H9 (cell line): ENCODE results near the gene WDR7. TPM values are rescaled to one million over a fixed set of nuclear protein-coding genes. Genes with fewer than 3 reads are reported as not detected.
A peak's percentile ranks its signal among the peaks of the same experiment; 100 is the strongest.

Source experiments
- DNase-seq: peaks from one replicate; pipeline ENCODE4 v3.0.0-alpha.2; 2017
- H2AFZ ChIP-seq: one replicate; pipeline ENCODE4 v1.6.1; 2013; ENCODE audit warnings: mild to moderate bottlenecking, low read length, control low read depth, moderate library complexity
- H2AK5ac ChIP-seq: 2 replicates; pipeline ENCODE4 v1.6.1; 2013; ENCODE audit warnings: low read length, control low read depth, mixed read lengths; ENCODE audit not compliant: insufficient read length
- H2BK120ac ChIP-seq: one replicate; pipeline ENCODE4 v1.6.1; 2013; ENCODE audit warnings: low read depth, mild to moderate bottlenecking, low read length, control low read depth, inconsistent platforms; ENCODE audit not compliant: poor library complexity, severe bottlenecking
- H2BK12ac ChIP-seq: 2 replicates; pipeline ENCODE4 v1.6.1; 2013; ENCODE audit warnings: low read length, control low read depth, mixed read lengths, low read depth; ENCODE audit not compliant: insufficient read length
- H2BK15ac ChIP-seq: 2 replicates; pipeline ENCODE4 v1.6.1; 2013; ENCODE audit warnings: low read depth, low read length, control low read depth
- H2BK20ac ChIP-seq: one replicate; pipeline ENCODE4 v1.6.1; 2013; ENCODE audit warnings: low read depth, mild to moderate bottlenecking, low read length, control low read depth, inconsistent platforms; ENCODE audit not compliant: poor library complexity, severe bottlenecking
- H2BK5ac ChIP-seq: 2 replicates; pipeline ENCODE4 v1.6.1; 2013; ENCODE audit warnings: low read length, control low read depth, mixed read lengths; ENCODE audit not compliant: insufficient read length
- H3K14ac ChIP-seq: 2 replicates; pipeline ENCODE4 v1.6.1; 2013; ENCODE audit warnings: low read length, control low read depth; ENCODE audit not compliant: insufficient read depth
- H3K18ac ChIP-seq: 2 replicates; pipeline ENCODE4 v1.6.1; 2013; ENCODE audit warnings: low read depth, mild to moderate bottlenecking, mixed read lengths, low read length, control low read depth; ENCODE audit not compliant: insufficient read length
- H3K23ac ChIP-seq: 2 replicates; pipeline ENCODE4 v1.6.1; 2013; ENCODE audit warnings: low read length, control low read depth, mixed read lengths, low read depth; ENCODE audit not compliant: insufficient read length
- H3K23me2 ChIP-seq: 2 replicates; pipeline ENCODE4 v1.6.1; 2013; ENCODE audit warnings: low read depth, mild to moderate bottlenecking, mixed read lengths, low read length, control low read depth; ENCODE audit not compliant: insufficient read length, poor library complexity, severe bottlenecking
- H3K27ac ChIP-seq: 2 replicates; pipeline ENCODE4 v1.5.1; 2013; ENCODE audit warnings: low read length, control low read depth, mixed read lengths, low read depth; ENCODE audit not compliant: insufficient read length
- H3K27me3 ChIP-seq: 2 replicates; pipeline ENCODE4 v1.6.1; 2013; ENCODE audit warnings: low read length, control low read depth, inconsistent platforms; ENCODE audit not compliant: insufficient read depth
- H3K4ac ChIP-seq: 2 replicates; pipeline ENCODE4 v1.6.1; 2013; ENCODE audit warnings: low read depth, mild to moderate bottlenecking, control low read depth, inconsistent platforms, low read length, moderate library complexity
- H3K4me1 ChIP-seq: 2 replicates; pipeline ENCODE4 v1.6.1; 2013; ENCODE audit warnings: low read length, control low read depth, inconsistent platforms; ENCODE audit not compliant: insufficient read depth
- H3K4me2 ChIP-seq: 2 replicates; pipeline ENCODE4 v1.6.1; 2013; ENCODE audit warnings: low read length, control low read depth, mixed read lengths; ENCODE audit not compliant: insufficient read length, insufficient read depth
- H3K56ac ChIP-seq: 2 replicates; pipeline ENCODE4 v1.6.1; 2013; ENCODE audit warnings: low read depth, mild to moderate bottlenecking, mixed read lengths, low read length, control low read depth; ENCODE audit not compliant: insufficient read length
- H3K79me1 ChIP-seq: 2 replicates; pipeline ENCODE4 v1.6.1; 2013; ENCODE audit warnings: low read depth, mild to moderate bottlenecking, moderate library complexity, low read length, control low read depth, inconsistent platforms; ENCODE audit not compliant: insufficient read depth, poor library complexity, severe bottlenecking
- H3K79me2 ChIP-seq: 2 replicates; pipeline ENCODE4 v1.6.1; 2013; ENCODE audit warnings: low read length, control low read depth, inconsistent platforms; ENCODE audit not compliant: insufficient read depth
- H3K9ac ChIP-seq: 2 replicates; pipeline ENCODE4 v1.6.1; 2013; ENCODE audit warnings: low read length, control low read depth, mixed read lengths; ENCODE audit not compliant: insufficient read length; ENCODE audit errors: extremely low read depth
- H3K9me3 ChIP-seq: one replicate; pipeline ENCODE4 v1.6.1; 2013; ENCODE audit warnings: low read depth, low read length, inconsistent platforms; ENCODE audit not compliant: control insufficient read depth
- H3T11ph ChIP-seq: one replicate; pipeline ENCODE4 v1.6.1; 2013; ENCODE audit warnings: mild to moderate bottlenecking, low read length, control low read depth, inconsistent platforms
- H4K20me1 ChIP-seq: one replicate; pipeline ENCODE4 v1.6.1; 2013; ENCODE audit not compliant: control insufficient read depth, insufficient read length, insufficient read depth
- H4K5ac ChIP-seq: 2 replicates; pipeline ENCODE4 v1.6.1; 2013; ENCODE audit warnings: low read depth, mild to moderate bottlenecking, mixed read lengths, low read length, control low read depth; ENCODE audit not compliant: insufficient read length
- H4K8ac ChIP-seq: replicated peaks from 2 replicates; pipeline ENCODE4 v1.6.1; 2013; ENCODE audit warnings: low read length, control low read depth, mixed read lengths, low read depth; ENCODE audit not compliant: insufficient read length
- H4K91ac ChIP-seq: 2 replicates; pipeline ENCODE4 v1.6.1; 2013; ENCODE audit warnings: low read depth, mild to moderate bottlenecking, moderate library complexity, mixed read lengths, low read length, control low read depth; ENCODE audit not compliant: insufficient read length
- H3K27ac Mint-ChIP-seq, 3 experiments: 2 replicates in 2 of 3; 3 replicates in 1 of 3; pipeline ENCODE4 v1.8.0; 2020 to 2021; ENCODE audit warnings: mixed read lengths in 3 of 3, mild to moderate bottlenecking in 1 of 3, moderate library complexity in 1 of 3
- H3K27me3 Mint-ChIP-seq: 2 replicates; pipeline ENCODE4 v1.8.0; 2021; ENCODE audit warnings: low read depth, mild to moderate bottlenecking, moderate library complexity, mixed read lengths
- H3K36me3 Mint-ChIP-seq, 3 experiments: 2 replicates in 2 of 3; 3 replicates in 1 of 3; pipeline ENCODE4 v1.8.0; 2020 to 2021; ENCODE audit warnings: low read depth in 3 of 3, mixed read lengths in 3 of 3; ENCODE audit not compliant: insufficient read depth in 1 of 3
- H3K4me1 Mint-ChIP-seq, 2 experiments: 2 replicates each; pipeline ENCODE4 v1.8.0; 2020; ENCODE audit warnings: mixed read lengths in 2 of 2
- H3K4me3 Mint-ChIP-seq, 2 experiments: 2 replicates in 1 of 2; 3 replicates in 1 of 2; pipeline ENCODE4 v1.8.0; 2020 to 2021; ENCODE audit warnings: mild to moderate bottlenecking in 2 of 2, mixed read lengths in 2 of 2, moderate library complexity in 1 of 2
- H3K9me3 Mint-ChIP-seq, 2 experiments: 2 replicates in 1 of 2; 3 replicates in 1 of 2; pipeline ENCODE4 v1.8.0; 2020; ENCODE audit warnings: mild to moderate bottlenecking in 2 of 2, mixed read lengths in 2 of 2, moderate library complexity in 1 of 2
- WGBS: extraction: QIAGEN DNeasy Blood & Tissue Kit; methylation state at CpG from one replicate; pipeline ENCODE4 v1.1.7; 2013; ENCODE audit warnings: missing lambda C conversion rate, low lambda C conversion rate, mixed read lengths; ENCODE audit not compliant: insufficient read length; ENCODE audit errors: extremely low coverage; 5-methylcytosine and 5-hydroxymethylcytosine counted together
- total RNA-seq: library from RNA; stranded (reverse); gene quantifications from 2 replicates; pipeline ENCODE4 v1.2.1, GENCODE V29; 2021
- TF ChIP-seq, protein P1 (sequence below): fragments of 200-600 bp; sonication (generic); conservative IDR thresholded peaks from 3 replicates; pipeline ENCODE4 v1.8.0; 2021; ENCODE audit warnings: antibody characterized with exemption, mild to moderate bottlenecking

The WDR7 gene
- total RNA-seq, 1 experiment from 2014 or later, result 14.8 TPM

DNA sequence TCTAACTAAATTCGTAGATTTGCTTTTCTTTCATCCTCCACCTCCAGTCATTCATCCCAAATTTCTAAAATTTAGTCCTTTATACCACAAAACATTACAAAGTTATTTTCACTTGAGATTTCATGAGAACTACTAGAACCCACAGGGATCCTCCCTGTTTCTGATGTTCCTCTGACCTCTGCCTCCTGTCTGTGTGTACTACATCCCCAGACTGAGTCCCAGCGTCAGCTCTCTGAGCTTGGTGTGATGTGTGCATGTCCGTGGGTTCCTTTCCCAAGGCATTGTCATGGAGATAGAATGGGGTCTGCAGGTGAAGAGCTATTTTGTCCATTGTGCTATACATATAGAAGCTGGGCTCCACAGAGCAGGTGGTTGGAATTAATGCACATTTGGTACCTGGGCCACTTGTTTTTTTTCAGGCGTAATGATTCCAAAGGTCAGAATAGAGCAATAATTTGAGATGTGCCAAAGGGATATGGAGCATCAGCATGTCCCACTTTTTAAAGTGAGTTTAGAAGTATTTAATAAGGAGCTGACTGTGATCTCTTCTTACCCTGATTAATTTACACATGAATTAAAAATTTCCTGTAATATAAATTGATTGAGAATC is 344.5 kb downstream of the WDR7 start:
- Histone ChIP-seq H2BK20ac (no peak overlapping the region), H3T11ph (no peak overlapping the region), H2BK15ac (no peak overlapping the region), H3K14ac (no peak overlapping the region), H2BK120ac (no peak overlapping the region), H3K4me1 (no peaks in the 10 kb centered on the region), H3K56ac (no peak overlapping the region), H4K5ac (no peak overlapping the region), H4K8ac (no peak overlapping the region), H3K4ac (no peak overlapping the region), H3K9me3 (no peaks in the 10 kb centered on the region), H3K23ac (no peak overlapping the region), H3K27ac (no peak overlapping the region), H3K79me1 (no peaks in the 10 kb centered on the region), H3K79me2 (no peaks in the 10 kb centered on the region), H2BK5ac (no peak overlapping the region), H4K20me1 (no peaks in the 10 kb centered on the region), H3K23me2 (no peaks in the 10 kb centered on the region), H3K27me3 (no peaks in the 10 kb centered on the region), H2AFZ (no peak overlapping the region), H2AK5ac (no peak overlapping the region), H4K91ac (no peak overlapping the region), H3K9ac (no peak overlapping the region), H3K18ac (no peak overlapping the region), H3K4me2 (no peak overlapping the region), H2BK12ac (no peak overlapping the region)
- H3K27ac Mint-ChIP-seq, result no peak overlapping the region
- WGBS, result no CpG with 5 or more reads among the region's 4 CpGs
- no peak overlapping the region for H3K4me3 Mint-ChIP-seq
- TF ChIP-seq, protein P1, sequence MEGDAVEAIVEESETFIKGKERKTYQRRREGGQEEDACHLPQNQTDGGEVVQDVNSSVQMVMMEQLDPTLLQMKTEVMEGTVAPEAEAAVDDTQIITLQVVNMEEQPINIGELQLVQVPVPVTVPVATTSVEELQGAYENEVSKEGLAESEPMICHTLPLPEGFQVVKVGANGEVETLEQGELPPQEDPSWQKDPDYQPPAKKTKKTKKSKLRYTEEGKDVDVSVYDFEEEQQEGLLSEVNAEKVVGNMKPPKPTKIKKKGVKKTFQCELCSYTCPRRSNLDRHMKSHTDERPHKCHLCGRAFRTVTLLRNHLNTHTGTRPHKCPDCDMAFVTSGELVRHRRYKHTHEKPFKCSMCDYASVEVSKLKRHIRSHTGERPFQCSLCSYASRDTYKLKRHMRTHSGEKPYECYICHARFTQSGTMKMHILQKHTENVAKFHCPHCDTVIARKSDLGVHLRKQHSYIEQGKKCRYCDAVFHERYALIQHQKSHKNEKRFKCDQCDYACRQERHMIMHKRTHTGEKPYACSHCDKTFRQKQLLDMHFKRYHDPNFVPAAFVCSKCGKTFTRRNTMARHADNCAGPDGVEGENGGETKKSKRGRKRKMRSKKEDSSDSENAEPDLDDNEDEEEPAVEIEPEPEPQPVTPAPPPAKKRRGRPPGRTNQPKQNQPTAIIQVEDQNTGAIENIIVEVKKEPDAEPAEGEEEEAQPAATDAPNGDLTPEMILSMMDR, result peak; percentile 64
- peaks cover 0 to 3% (median 0%) of the 10 kb centered on the region in 3 experiments; a peak in 1 of 7 replicates for H3K36me3 Mint-ChIP-seq
- no peak for DNase-seq
- H3K9me3 Mint-ChIP-seq, result no peaks in the 10 kb centered on the region
- H3K4me1 Mint-ChIP-seq, result peaks cover 5% of the 10 kb centered on the region in 2 experiments
- no peaks in the 10 kb centered on the region for H3K27me3 Mint-ChIP-seq
